Measurements from ENCODE around the gene THRB. TPM values are rescaled to one million over a fixed set of nuclear protein-coding genes. Genes with fewer than 3 reads are reported as not detected.

THRB gene
- total RNA-seq, 1 experiment from 2014 or later = 9.7 TPM

DNA sequence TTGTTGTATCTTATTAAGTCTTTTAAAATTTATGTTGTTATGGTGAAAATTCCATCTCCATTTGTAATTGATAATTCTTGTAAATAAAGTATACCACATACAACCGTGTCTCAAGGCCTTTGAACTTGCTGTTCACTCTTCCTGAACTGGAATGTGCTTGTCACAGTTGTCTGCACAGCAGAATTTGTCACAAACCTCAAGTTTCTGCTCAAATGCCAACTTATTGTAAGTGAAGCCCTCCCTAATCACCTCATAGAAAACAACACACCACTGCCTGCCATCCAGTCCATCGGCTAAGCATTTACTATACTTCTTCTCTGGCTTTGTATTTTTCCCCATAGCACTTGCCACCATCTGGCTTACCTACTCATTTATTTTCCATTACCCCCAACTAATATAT, 192.3 kb downstream of the THRB start:
- 0 out of 2 replicates have a peak, but pooled peaks cover 5% of the 10 kb centered on the region for H3K9me3 ChIP-seq (ENCODE audit: insufficient read depth, low read depth)
- intact Hi-C loops (cut with micrococcal nuclease; ENCODE audit: unreplicated experiment) = loop anchor here (10.0 kb wide), 1 partner anchor 62 kb away; no protein-coding TSS in a partner anchor
- BruUV-seq (replicated peaks) = no TSS peak
- no peaks in the 10 kb centered on the region for H3K79me2 ChIP-seq (ENCODE audit: low read depth)
- peaks cover 24% of the 10 kb centered on the region for H3K4me1 ChIP-seq (replicated peaks; ENCODE audit: insufficient read depth)
- no peak for DNase-seq
- TF ChIP-seq, protein P1, sequence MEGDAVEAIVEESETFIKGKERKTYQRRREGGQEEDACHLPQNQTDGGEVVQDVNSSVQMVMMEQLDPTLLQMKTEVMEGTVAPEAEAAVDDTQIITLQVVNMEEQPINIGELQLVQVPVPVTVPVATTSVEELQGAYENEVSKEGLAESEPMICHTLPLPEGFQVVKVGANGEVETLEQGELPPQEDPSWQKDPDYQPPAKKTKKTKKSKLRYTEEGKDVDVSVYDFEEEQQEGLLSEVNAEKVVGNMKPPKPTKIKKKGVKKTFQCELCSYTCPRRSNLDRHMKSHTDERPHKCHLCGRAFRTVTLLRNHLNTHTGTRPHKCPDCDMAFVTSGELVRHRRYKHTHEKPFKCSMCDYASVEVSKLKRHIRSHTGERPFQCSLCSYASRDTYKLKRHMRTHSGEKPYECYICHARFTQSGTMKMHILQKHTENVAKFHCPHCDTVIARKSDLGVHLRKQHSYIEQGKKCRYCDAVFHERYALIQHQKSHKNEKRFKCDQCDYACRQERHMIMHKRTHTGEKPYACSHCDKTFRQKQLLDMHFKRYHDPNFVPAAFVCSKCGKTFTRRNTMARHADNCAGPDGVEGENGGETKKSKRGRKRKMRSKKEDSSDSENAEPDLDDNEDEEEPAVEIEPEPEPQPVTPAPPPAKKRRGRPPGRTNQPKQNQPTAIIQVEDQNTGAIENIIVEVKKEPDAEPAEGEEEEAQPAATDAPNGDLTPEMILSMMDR (conservative IDR thresholded peaks at IDR 0.05) = no peak
- TF ChIP-seq EZH2 (IDR thresholded peaks at IDR 0.05; ENCODE audit: low read depth) = no peak
- no peak overlapping the region for H3K27ac ChIP-seq
- CTCF ChIA-PET = no interaction called here
- H2AFZ ChIP-seq = no peak overlapping the region
- no peaks in the 10 kb centered on the region for H3K27me3 ChIP-seq (ENCODE audit: insufficient read depth, low read depth)
- H4K20me1 ChIP-seq (ENCODE audit: insufficient read depth) = no peaks in the 10 kb centered on the region
- no peak overlapping the region for H3K4me2 ChIP-seq
- no peaks in the 10 kb centered on the region for H3K36me3 ChIP-seq (ENCODE audit: low read depth)
- peaks cover 21% of the 10 kb centered on the region for H3F3A ChIP-seq (ENCODE audit: insufficient read depth, low read depth)
- H3K4me3 ChIP-seq = no peak overlapping the region
- POLR2A ChIA-PET (ENCODE audit: unreplicated experiment) = no interaction called here
- H3K9me2 ChIP-seq (ENCODE audit: insufficient read depth) = no peaks in the 10 kb centered on the region; the same call in 1 of the 2 replicates

GRCh38 chr3:24300949-24301348, 193.7 kb downstream of the THRB start:
- peak overlapping the region; percentile 24 for H3K4me2 ChIP-seq
- no peak for TF ChIP-seq EZH2 (IDR thresholded peaks at IDR 0.05; ENCODE audit: low read depth)
- TF ChIP-seq, protein P1 (conservative IDR thresholded peaks at IDR 0.05) = no peak
- H4K20me1 ChIP-seq (ENCODE audit: insufficient read depth) = no peaks in the 10 kb centered on the region
- no peak overlapping the region for H2AFZ ChIP-seq
- H3K79me2 ChIP-seq (ENCODE audit: low read depth) = no peaks in the 10 kb centered on the region
- H3K9me2 ChIP-seq (ENCODE audit: insufficient read depth) = no peaks in the 10 kb centered on the region; the same call in 1 of the 2 replicates
- H3K27me3 ChIP-seq (ENCODE audit: insufficient read depth, low read depth) = no peaks in the 10 kb centered on the region
- no TSS peak for BruUV-seq (replicated peaks)
- no peaks in the 10 kb centered on the region for H3K36me3 ChIP-seq (ENCODE audit: low read depth)
- H3K9me3 ChIP-seq (ENCODE audit: insufficient read depth, low read depth) = 0 out of 2 replicates have a peak, but pooled peaks cover 5% of the 10 kb centered on the region
- peaks cover 21% of the 10 kb centered on the region for H3F3A ChIP-seq (ENCODE audit: insufficient read depth, low read depth)
- H3K27ac ChIP-seq = peak overlapping the region; percentile 72
- H3K4me3 ChIP-seq = no peak overlapping the region
- peaks cover 24% of the 10 kb centered on the region for H3K4me1 ChIP-seq (replicated peaks; ENCODE audit: insufficient read depth)
- DNase-seq = no peak
- intact Hi-C loops (cut with micrococcal nuclease; ENCODE audit: unreplicated experiment) = loop anchor here (1.0 to 10.0 kb wide), 4 partner anchors 63 to 377 kb away; no protein-coding TSS in a partner anchor
- ChIA-PET POLR2A (ENCODE audit: unreplicated experiment) (interaction anchor here (0.5 kb wide), 1 partner anchor 24 kb away, joined by 9 read pairs; no protein-coding TSS in a partner anchor), CTCF (no interaction called here)

GRCh38 chr3:24299806-24300626, 194.6 kb downstream of the THRB start:
- Histone ChIP-seq H3K27ac (peak overlapping the region; percentile 72), H3K4me1 (replicated peaks; ENCODE audit: insufficient read depth) (peaks cover 24% of the 10 kb centered on the region), H3K36me3 (ENCODE audit: low read depth) (0 out of 2 replicates have a peak, but pooled peaks cover under 1% of the 10 kb centered on the region), H3K9me2 (ENCODE audit: insufficient read depth) (no peaks in the 10 kb centered on the region; the same call in 1 of the 2 replicates), H3K4me3 (no peak overlapping the region), H4K20me1 (ENCODE audit: insufficient read depth) (no peaks in the 10 kb centered on the region), H3K27me3 (ENCODE audit: insufficient read depth, low read depth) (no peaks in the 10 kb centered on the region), H2AFZ (no peak overlapping the region), H3F3A (ENCODE audit: insufficient read depth, low read depth) (peaks cover 21% of the 10 kb centered on the region), H3K79me2 (ENCODE audit: low read depth) (no peaks in the 10 kb centered on the region), H3K4me2 (peak overlapping the region; percentile 24), H3K9me3 (ENCODE audit: insufficient read depth, low read depth) (0 out of 2 replicates have a peak, but pooled peaks cover 5% of the 10 kb centered on the region)
- CTCF ChIA-PET = interaction anchor here (0.5 kb wide), 1 partner anchor 384 kb away, joined by 4 read pairs; no protein-coding TSS in a partner anchor
- BruUV-seq (replicated peaks) = no TSS peak
- POLR2A ChIA-PET (ENCODE audit: unreplicated experiment) = interaction anchor here (0.5 kb wide), 1 partner anchor 23 kb away, joined by 9 read pairs; no protein-coding TSS in a partner anchor
- TF ChIP-seq EZH2 (IDR thresholded peaks at IDR 0.05; ENCODE audit: low read depth) = no peak
- TF ChIP-seq, protein P1 (conservative IDR thresholded peaks at IDR 0.05) = no peak
- intact Hi-C loops (cut with micrococcal nuclease; ENCODE audit: unreplicated experiment) = loop anchor here (1.0 to 10.0 kb wide), 5 partner anchors 62 to 378 kb away; no protein-coding TSS in a partner anchor
- DNase-seq = peak; percentile 75 to 91
